ENCODE measurements around the gene AK4.

GRCh38 chr1:65276197-65276939, 128.4 kb downstream of the AK4 start:
- no peak for TF ChIP-seq CTCF (conservative IDR thresholded peaks at IDR 0.05)
- no peak for TF ChIP-seq EZH2 (IDR thresholded peaks at IDR 0.05; ENCODE audit: low read depth)

All from PC-9 (cell line).